HCT116 (cell line): ENCODE results near the gene KIN. TPM values are rescaled to one million over a fixed set of nuclear protein-coding genes. Genes with fewer than 3 reads are reported as not detected.

Experiments
- ATAC-seq: fragments of 200-7000 bp; cut with Tn5 transposase; 2 replicates; pipeline ENCODE4 v1.9.1; 2020; ENCODE audit warnings: mild to moderate bottlenecking, moderate library complexity
- BruUV-seq: library from RNA; stranded (reverse); fragments of 400-500 nt; replicated peaks from 2 replicates; lab custom pipeline; 2021; lab: Mats Ljungman, UMichigan
- CTCF ChIA-PET: fragments of 300-600 bp; sonication (Branson Sonifier 250); formaldehyde crosslinking; loops from one replicate; lab custom pipeline; 2021; ENCODE audit warnings: antibody characterized with exemption; lab: Charles Lee
- POLR2A ChIA-PET: fragments of 300-600, 350-600 bp; sonication (Branson Sonifier 250); formaldehyde crosslinking; loops from one replicate; lab custom pipeline; 2021; ENCODE audit warnings: antibody characterized with exemption; lab: Charles Lee
- RAD21 ChIA-PET, 2 experiments: fragments of 300-600 bp; sonication (Branson Sonifier 250); formaldehyde crosslinking; loops; one replicate each; lab custom pipeline; 2023; ENCODE audit warnings: low total read pairs in 2 of 2; ENCODE audit not compliant: uncharacterized antibody in 2 of 2, unreplicated experiment in 2 of 2, low non-redundant PET in 1 of 2; lab: Charles Lee
- DNase-seq: peaks from one replicate; pipeline ENCODE4 v3.0.0-alpha.2; 2010; ENCODE audit warnings: low read depth, low spot score
- H2AFZ ChIP-seq: fragments of 200-600 bp; shearing (Covaris generic), sonication (generic); 2 replicates; pipeline ENCODE4 v1.6.1; 2017; ENCODE audit warnings: low read depth, mixed run types, mixed read lengths, antibody characterized with exemption, low read length; ENCODE audit not compliant: poor library complexity, severe bottlenecking
- H3K27ac ChIP-seq: 2 replicates; pipeline ENCODE4 v1.5.1; 2012; ENCODE audit warnings: low read depth, low read length
- H3K27me3 ChIP-seq: fragments of 200-600 bp; sonication (generic); 2 replicates; pipeline ENCODE4 v1.6.1; 2016; ENCODE audit warnings: mixed run types, low read length, mixed read lengths; ENCODE audit not compliant: insufficient read depth
- H3K36me3 ChIP-seq, 2 experiments: fragments of 200-500 bp in 1 of 2; fragments of 200-600 bp in 1 of 2; sonication (Bioruptor generic) in 1 of 2; sonication (generic) in 1 of 2; 2 replicates each; pipeline versions ENCODE4 v1.5.1 to v1.6.1; 2014 to 2016; ENCODE audit warnings: low read length in 2 of 2, inconsistent platforms in 1 of 2, mixed read lengths in 1 of 2, mixed run types in 1 of 2; ENCODE audit not compliant: insufficient read depth in 2 of 2, control insufficient read depth in 1 of 2
- H3K4me1 ChIP-seq, 2 experiments: fragments of 200-600 bp in 1 of 2; sonication (generic) in 1 of 2; 2 replicates each; pipeline versions ENCODE4 v1.5.1 to v1.6.1; 2012 to 2017; ENCODE audit warnings: low read length in 2 of 2, inconsistent platforms in 1 of 2, mild to moderate bottlenecking in 1 of 2, mixed read lengths in 1 of 2, mixed run types in 1 of 2, moderate library complexity in 1 of 2; ENCODE audit not compliant: insufficient read depth in 2 of 2, control insufficient read depth in 1 of 2
- H3K4me2 ChIP-seq: fragments of 200-600 bp; sonication (generic); 2 replicates; pipeline ENCODE4 v1.6.1; 2017; ENCODE audit warnings: mixed run types, low read length, mixed read lengths
- H3K4me3 ChIP-seq, 2 experiments: fragments of 200-600 bp in 1 of 2; sonication (generic) in 1 of 2; replicated peaks in 1 of 2; 2 replicates each; pipeline ENCODE4 v1.5.1; 2011 to 2016; ENCODE audit warnings: low read length in 2 of 2, control low read depth in 1 of 2, low read depth in 1 of 2, mild to moderate bottlenecking in 1 of 2, mixed read lengths in 1 of 2, mixed run types in 1 of 2
- H3K79me2 ChIP-seq: fragments of 200-600 bp; sonication (generic); 2 replicates; pipeline ENCODE4 v1.6.1; 2017; ENCODE audit warnings: mild to moderate bottlenecking, mixed run types, low read length, moderate library complexity, mixed read lengths; ENCODE audit not compliant: insufficient read depth
- H3K9ac ChIP-seq: fragments of 200-600 bp; sonication (generic); 2 replicates; pipeline ENCODE4 v1.6.1; 2016; ENCODE audit warnings: low read length, mixed read lengths
- H3K9me2 ChIP-seq: fragments of 200-600 bp; sonication (generic), shearing (Covaris generic); 2 replicates; pipeline ENCODE4 v1.6.1; 2017; ENCODE audit warnings: mixed run types, mild to moderate bottlenecking, moderate library complexity; ENCODE audit not compliant: insufficient read depth
- H3K9me3 ChIP-seq, 2 experiments: fragments of 200-500 bp in 1 of 2; fragments of 200-600 bp in 1 of 2; sonication (Bioruptor generic) in 1 of 2; sonication (generic) in 1 of 2; 2 replicates each; pipeline ENCODE4 v1.6.1; 2014 to 2017; ENCODE audit warnings: low read length in 2 of 2, mixed read lengths in 2 of 2, inconsistent platforms in 1 of 2, low read depth in 1 of 2, mild to moderate bottlenecking in 1 of 2, mixed run types in 1 of 2, moderate library complexity in 1 of 2; ENCODE audit not compliant: control insufficient read depth in 1 of 2, insufficient read depth in 1 of 2
- H4K20me1 ChIP-seq: fragments of 200-600 bp; sonication (generic), shearing (Covaris generic); 2 replicates; pipeline ENCODE4 v1.6.1; 2017; ENCODE audit warnings: mixed run types, mild to moderate bottlenecking, moderate library complexity; ENCODE audit not compliant: insufficient read depth
- ATF3 ChIP-seq: IDR thresholded peaks from 2 replicates; pipeline ENCODE4 v1.6.1; 2012
- ELF1 ChIP-seq: IDR thresholded peaks from 2 replicates; pipeline ENCODE4 v1.6.1; 2012; ENCODE audit warnings: low read depth, borderline replicate concordance
- JUND ChIP-seq: IDR thresholded peaks from 2 replicates; pipeline ENCODE4 v1.6.1; 2012
- POLR2AphosphoS5 ChIP-seq: IDR thresholded peaks from 2 replicates; pipeline ENCODE4 v1.6.1; 2011; ENCODE audit warnings: mild to moderate bottlenecking, low read depth, low read length, moderate library complexity
- RAD21 ChIP-seq: IDR thresholded peaks from 2 replicates; pipeline ENCODE4 v1.6.1; 2012; ENCODE audit warnings: low read depth, mild to moderate bottlenecking
- REST ChIP-seq: IDR thresholded peaks from 2 replicates; pipeline ENCODE4 v1.6.1; 2012; ENCODE audit warnings: low read depth
- SIN3A ChIP-seq: IDR thresholded peaks from 2 replicates; pipeline ENCODE4 v1.6.1; 2012; ENCODE audit warnings: low read depth
- TCF7L2 ChIP-seq: IDR thresholded peaks from 2 replicates; pipeline ENCODE4 v1.7.0; 2011; ENCODE audit warnings: borderline replicate concordance, inconsistent platforms; ENCODE audit not compliant: insufficient read depth, insufficient read length; ENCODE audit errors: extremely low read depth
- intact Hi-C: fragments of 100-400 bp; cut with micrococcal nuclease; formaldehyde crosslinking; loops from 2 replicates; pipeline ENCODE4 v1.10.0; 2022
- total RNA-seq: library from RNA; stranded (reverse); gene quantifications from one replicate; pipeline ENCODE4 v1.2.1, GENCODE V29; 2021; ENCODE audit not compliant: unreplicated experiment
- TF ChIP-seq, protein P1 (sequence below): IDR thresholded peaks from 2 replicates; pipeline ENCODE4 v1.6.1; 2012
- TF ChIP-seq, protein P2 (sequence below), 3 experiments: fragments of 200-600 bp in 1 of 3; sonication (generic) in 1 of 3; IDR thresholded peaks in 2 of 3; conservative IDR thresholded peaks in 1 of 3; 2 replicates each; pipeline ENCODE4 v1.5.1; 2012 to 2017; ENCODE audit warnings: low read depth in 2 of 3, low read length in 2 of 3, antibody characterized with exemption in 1 of 3, borderline replicate concordance in 1 of 3, control low read depth in 1 of 3, mild to moderate bottlenecking in 1 of 3, mixed read lengths in 1 of 3, mixed run types in 1 of 3, moderate library complexity in 1 of 3; ENCODE audit not compliant: insufficient read depth in 1 of 3

KIN gene
- total RNA-seq, 1 experiment from 2014 or later = 13.6 TPM

DNA sequence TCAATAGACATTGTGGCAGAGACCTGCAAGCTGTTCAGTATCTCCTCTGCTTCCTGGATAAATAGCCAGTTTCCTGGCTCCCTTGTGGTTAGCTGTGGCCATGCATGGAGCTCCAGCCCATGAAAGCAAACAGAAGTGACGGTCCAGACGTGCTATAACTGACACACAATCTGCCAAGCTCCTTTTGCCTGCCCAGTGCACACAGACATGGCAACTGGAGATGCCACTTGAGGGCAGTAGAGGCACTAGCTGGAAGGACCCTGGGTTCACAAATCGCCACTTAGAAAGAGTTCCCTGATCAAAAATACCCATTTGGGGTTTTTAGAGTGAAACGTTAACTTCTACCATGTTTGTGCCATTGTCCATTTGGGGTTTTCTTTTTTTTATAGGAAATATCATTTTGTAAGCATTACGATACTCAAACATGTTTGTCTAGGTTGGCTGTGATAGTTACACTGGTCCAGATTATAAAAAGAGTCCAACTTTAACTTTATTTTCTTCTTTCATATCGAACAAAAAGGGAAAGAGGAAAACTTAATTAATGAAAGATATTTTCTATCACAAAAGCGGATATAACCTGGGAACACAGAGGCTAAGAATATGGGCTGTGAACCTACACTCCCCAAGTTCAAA, 31.3 kb downstream of the KIN start:
- H3K4me3 ChIP-seq = no peak overlapping the region
- ChIA-PET RAD21 (no interaction called here), CTCF (interaction anchor here (1.1 to 1.5 kb wide), 4 partner anchors 17 to 231 kb away, joined by 3 to 17 read pairs (median 4); no protein-coding TSS in a partner anchor), POLR2A (no interaction called here)
- H3K27ac ChIP-seq = no peak overlapping the region
- no peaks in the 10 kb centered on the region for H3K79me2 ChIP-seq
- no peaks in the 10 kb centered on the region for H3K9me2 ChIP-seq
- DNase-seq (peak; percentile 21), ATAC-seq (peak; percentile 92)
- no peaks in the 10 kb centered on the region for H3K27me3 ChIP-seq
- peaks cover 25 to 51% of the 10 kb centered on the region in 2 experiments for H3K36me3 ChIP-seq
- H3K9ac ChIP-seq = no peak overlapping the region
- H3K9me3 ChIP-seq = no peaks in the 10 kb centered on the region
- no peak overlapping the region for H2AFZ ChIP-seq
- no TSS peak for BruUV-seq
- H4K20me1 ChIP-seq = no peaks in the 10 kb centered on the region
- H3K4me2 ChIP-seq = no peak overlapping the region
- TF ChIP-seq POLR2AphosphoS5 = no peak
- no peak for TF ChIP-seq SIN3A
- TF ChIP-seq, protein P1, sequence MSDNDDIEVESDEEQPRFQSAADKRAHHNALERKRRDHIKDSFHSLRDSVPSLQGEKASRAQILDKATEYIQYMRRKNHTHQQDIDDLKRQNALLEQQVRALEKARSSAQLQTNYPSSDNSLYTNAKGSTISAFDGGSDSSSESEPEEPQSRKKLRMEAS = no peak
- no peak for TF ChIP-seq ATF3
- TF ChIP-seq, protein P2, sequence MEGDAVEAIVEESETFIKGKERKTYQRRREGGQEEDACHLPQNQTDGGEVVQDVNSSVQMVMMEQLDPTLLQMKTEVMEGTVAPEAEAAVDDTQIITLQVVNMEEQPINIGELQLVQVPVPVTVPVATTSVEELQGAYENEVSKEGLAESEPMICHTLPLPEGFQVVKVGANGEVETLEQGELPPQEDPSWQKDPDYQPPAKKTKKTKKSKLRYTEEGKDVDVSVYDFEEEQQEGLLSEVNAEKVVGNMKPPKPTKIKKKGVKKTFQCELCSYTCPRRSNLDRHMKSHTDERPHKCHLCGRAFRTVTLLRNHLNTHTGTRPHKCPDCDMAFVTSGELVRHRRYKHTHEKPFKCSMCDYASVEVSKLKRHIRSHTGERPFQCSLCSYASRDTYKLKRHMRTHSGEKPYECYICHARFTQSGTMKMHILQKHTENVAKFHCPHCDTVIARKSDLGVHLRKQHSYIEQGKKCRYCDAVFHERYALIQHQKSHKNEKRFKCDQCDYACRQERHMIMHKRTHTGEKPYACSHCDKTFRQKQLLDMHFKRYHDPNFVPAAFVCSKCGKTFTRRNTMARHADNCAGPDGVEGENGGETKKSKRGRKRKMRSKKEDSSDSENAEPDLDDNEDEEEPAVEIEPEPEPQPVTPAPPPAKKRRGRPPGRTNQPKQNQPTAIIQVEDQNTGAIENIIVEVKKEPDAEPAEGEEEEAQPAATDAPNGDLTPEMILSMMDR (IDR thresholded peaks at IDR 0.05 in 2 of 3, conservative IDR thresholded peaks at IDR 0.05 in 1 of 3; ENCODE audit: borderline replicate concordance in 1 of 3, insufficient read depth in 1 of 3, low read depth in 2 of 3, low read length in 2 of 3) = peak; percentile 14 to 86 (median 70); a peak in 5 of 6 replicates
- no peak for TF ChIP-seq TCF7L2
- TF ChIP-seq JUND = no peak
- peak; percentile 56 for TF ChIP-seq RAD21
- no peak for TF ChIP-seq REST
- TF ChIP-seq ELF1 = no peak
- H3K4me1 ChIP-seq = no peaks in the 10 kb centered on the region
- intact Hi-C loops = loop anchor here (2.0 to 10.0 kb wide), 3 partner anchors 232 to 1546 kb away; no protein-coding TSS in a partner anchor
